Motor neuron (in vitro differentiated cells): ENCODE data around the gene UHRF1. TPM values are rescaled to one million over a fixed set of nuclear protein-coding genes. Genes with fewer than 3 reads are reported as not detected.

Experiments used
- ATAC-seq, 8 experiments: fragments of 200-7000 bp; cut with Tn5 transposase; replicated peaks in 6 of 8; 2 replicates each; pipeline ENCODE4 v1.8.0; 2021; ENCODE audit warnings: mild to moderate bottlenecking in 8 of 8, moderate library complexity in 8 of 8
- H3K27ac ChIP-seq, 2 donors: fragments of 250-450 bp; sonication (Bioruptor Pico); 2 replicates each; pipeline ENCODE4 v1.9.0; 2021; ENCODE audit warnings: antibody characterized with exemption in 2 of 2, mild to moderate bottlenecking in 2 of 2, moderate library complexity in 1 of 2
- H3K4me1 ChIP-seq, 2 donors: fragments of 250-450 bp; sonication (Bioruptor Pico); replicated peaks in 1 of 2; 2 replicates each; pipeline ENCODE4 v1.6.1; 2021; ENCODE audit warnings: antibody characterized with exemption in 2 of 2, mild to moderate bottlenecking in 2 of 2, moderate library complexity in 1 of 2
- H3K4me3 ChIP-seq, 5 donors: fragments of 250-450 bp; sonication (Bioruptor Pico); 2 replicates each; pipeline ENCODE4 v1.9.0; 2021; ENCODE audit warnings: antibody characterized with exemption in 5 of 5, mild to moderate bottlenecking in 5 of 5, moderate library complexity in 4 of 5
- WGBS, 10 experiments: fragments of 450-650 bp; shearing (Covaris generic); methylation state at CpG; one replicate each; pipeline ENCODE4 v1.0.0; 2022; 5-methylcytosine and 5-hydroxymethylcytosine counted together
- in situ Hi-C, 9 experiments: fragments of 400-800 bp; cut with MboI; loops; one replicate each; pipeline ENCODE4 v1.15.0; 2021; ENCODE audit warnings: low sequenced_read_pairs in 9 of 9, low pct_unique_long_range_greater_than_20kb in 2 of 9; ENCODE audit not compliant: unreplicated experiment in 9 of 9
- total RNA-seq, 8 experiments: library from RNA; unstranded; fragments of 300-600 nt; gene quantifications; 2 replicates each; pipeline versions ENCODE4 v1.2.3 to v1.2.4, GENCODE V29; 2022

UHRF1 gene
- total RNA-seq, 8 experiments from 2014 or later = 1.4 to 62.9 (median 5.1) TPM

DNA sequence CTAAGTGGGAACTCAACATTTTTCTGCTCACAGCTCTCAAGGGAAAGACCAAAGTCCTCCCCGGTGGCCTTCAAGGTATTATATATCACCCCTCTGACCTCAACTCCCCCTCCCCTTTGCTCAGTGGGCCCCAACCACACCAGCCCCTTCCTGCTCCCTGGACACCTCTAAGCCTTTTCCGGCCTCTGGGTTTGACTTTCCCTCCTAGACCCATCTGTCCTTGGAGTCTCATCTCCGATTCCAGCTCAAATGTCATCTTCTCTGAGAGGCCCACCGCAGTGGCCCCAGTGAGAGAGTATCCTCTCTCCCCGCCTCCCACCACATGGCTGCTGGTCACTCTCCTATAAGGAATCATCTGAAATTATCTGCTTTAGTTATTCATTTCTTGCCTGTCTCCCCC, 941 bp upstream of the UHRF1 start:
- Histone ChIP-seq H3K4me1 (peaks cover 13 to 17% of the 10 kb centered on the region in 2 donors), H3K27ac (no peak overlapping the region), H3K4me3 (no peak overlapping the region)
- in situ Hi-C loops = no loop called here
- ATAC-seq = no peak
- WGBS, 10 experiments = 60 to 100% (median 97%) methylated on average over 1 to 3 of the region's 5 CpGs; no CpG with 5 or more reads in 6 of the 10 experiments

GRCh38 chr19:4908781-4909155, 533 bp upstream of the UHRF1 start:
- peak overlapping the region in 1 of 5 donors; percentile 83 for H3K4me3 ChIP-seq
- no peak overlapping the region for H3K27ac ChIP-seq
- in situ Hi-C loops = no loop called here
- peaks cover 13 to 17% of the 10 kb centered on the region in 2 donors for H3K4me1 ChIP-seq
- WGBS, 10 experiments = 82 to 100% (median 93%) methylated on average over 2 to 5 of the region's 15 CpGs; no CpG with 5 or more reads in 7 of the 10 experiments
- ATAC-seq = no peak

GRCh38 chr19:4909897-4910593, 744 bp downstream of the UHRF1 start:
- WGBS, 10 experiments = 0% methylated on average over 3 to 4 of the region's 85 CpGs; no CpG with 5 or more reads in 8 of the 10 experiments
- in situ Hi-C loops = no loop called here

GRCh38 chr19:4910594-4911281, 1.4 kb downstream of the UHRF1 start:
- Histone ChIP-seq H3K27ac (no peak overlapping the region), H3K4me1 (peaks cover 26 to 27% of the 10 kb centered on the region in 2 donors), H3K4me3 (peak overlapping the region; percentile 83 to 96 (median 87))
- WGBS, 10 experiments = 0 to 23% (median 5%) methylated on average over 1 to 14 of the region's 23 CpGs; no CpG with 5 or more reads in 4 of the 10 experiments
- in situ Hi-C loops = no loop called here
- ATAC-seq = no peak

More at GRCh38 chr19:4909897-4910593, 744 bp downstream of the UHRF1 start:
- ATAC-seq = peak; percentile 61 to 91 (median 85)
- H3K4me3 ChIP-seq = peak overlapping the region; percentile 83 to 96 (median 87)
- peaks cover 20 to 21% of the 10 kb centered on the region in 2 donors for H3K4me1 ChIP-seq
- peak overlapping the region in 1 of 2 donors; percentile 23 for H3K27ac ChIP-seq

DNA sequence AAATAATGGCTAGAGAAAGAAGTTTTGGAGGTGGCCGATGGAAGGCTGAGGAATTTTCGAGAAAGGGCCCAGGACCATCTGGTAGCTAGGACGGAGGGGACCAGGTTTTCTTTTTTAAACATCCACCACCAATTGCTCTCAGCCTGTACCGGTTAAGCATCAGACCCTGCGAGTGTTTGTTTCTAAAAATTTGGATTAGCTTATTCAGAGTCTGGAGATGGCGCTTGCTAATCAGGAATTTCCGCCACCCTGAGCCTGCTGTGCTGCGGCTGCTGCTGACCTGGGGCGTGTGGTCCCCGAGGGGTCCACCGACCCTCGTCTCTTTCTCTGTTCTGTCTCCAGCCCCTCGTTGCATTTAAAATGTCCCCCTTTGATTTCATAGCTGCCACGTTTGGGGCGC, 2.0 kb downstream of the UHRF1 start:
- peaks cover 26 to 27% of the 10 kb centered on the region in 2 donors for H3K4me1 ChIP-seq
- in situ Hi-C loops = no loop called here
- H3K27ac ChIP-seq = no peak overlapping the region
- WGBS, 10 experiments = 7 to 47% (median 31%) methylated on average over 2 to 13 of the region's 15 CpGs; no CpG with 5 or more reads in 5 of the 10 experiments
- ATAC-seq = no peak
- peak overlapping the region in 2 of 5 donors; percentile 8 to 92 for H3K4me3 ChIP-seq

GRCh38 chr19:4911786-4912672, 2.7 kb downstream of the UHRF1 start:
- in situ Hi-C loops = no loop called here
- ATAC-seq = peak; percentile 35 to 77 (median 46)
- H3K4me3 ChIP-seq = peak overlapping the region in 2 of 5 donors; percentile 8 to 92
- no peak overlapping the region for H3K27ac ChIP-seq
- WGBS, 10 experiments = 3 to 100% (median 74%) methylated on average over 1 to 14 of the region's 29 CpGs; no CpG with 5 or more reads in 2 of the 10 experiments
- H3K4me1 ChIP-seq = peaks cover 26 to 27% of the 10 kb centered on the region in 2 donors

GRCh38 chr19:4913996-4914735, 4.9 kb downstream of the UHRF1 start:
- Histone ChIP-seq H3K4me3 (no peak overlapping the region), H3K4me1 (peaks cover 26 to 27% of the 10 kb centered on the region in 2 donors), H3K27ac (no peak overlapping the region)
- no peak for ATAC-seq
- WGBS, 10 experiments = 61 to 96% (median 77%) methylated on average over 4 to 13 of the region's 24 CpGs; no CpG with 5 or more reads in 3 of the 10 experiments
- in situ Hi-C loops = no loop called here

DNA sequence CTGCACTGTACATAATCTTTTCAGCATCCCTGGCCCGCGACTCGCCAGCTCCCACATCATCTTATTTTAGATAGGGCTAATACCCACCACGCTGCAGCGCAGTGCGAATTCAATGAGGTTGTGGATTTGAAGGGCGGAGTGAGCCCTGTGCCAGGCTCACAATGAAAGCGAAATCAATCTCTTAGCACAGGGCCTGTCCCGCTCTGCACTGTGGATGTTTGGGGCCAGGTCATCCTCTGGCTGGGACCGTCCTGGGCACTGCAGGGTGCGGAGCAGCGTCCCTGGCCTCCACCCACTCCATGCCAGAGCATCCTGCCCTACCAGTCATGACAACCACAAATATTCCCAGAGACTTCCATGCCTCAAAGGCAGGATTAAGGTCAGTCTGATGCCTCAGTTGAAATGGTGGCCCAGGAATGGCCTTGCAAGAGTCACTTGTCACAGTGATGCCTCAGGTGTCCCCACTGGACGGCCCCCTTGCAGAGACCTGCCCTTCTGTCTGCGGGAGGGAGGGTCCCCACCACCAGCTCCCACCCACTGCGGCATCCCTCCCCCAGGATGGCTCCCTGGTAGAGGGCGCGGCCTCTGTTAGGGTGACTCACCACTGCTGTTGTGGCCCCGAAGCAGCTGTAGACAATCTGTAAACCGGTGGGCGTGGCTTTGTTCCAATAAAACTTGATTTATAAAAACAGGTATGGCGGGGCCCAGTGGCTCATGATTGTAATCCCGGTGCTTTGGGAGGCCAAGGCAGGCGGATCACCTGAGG, 5.6 kb downstream of the UHRF1 start:
- 41 to 100% (median 83%) methylated on average over 1 to 13 of the region's 23 CpGs; no CpG with 5 or more reads in 2 of the 10 experiments for WGBS, 10 experiments
- in situ Hi-C loops = no loop called here
- no peak overlapping the region for H3K4me3 ChIP-seq
- ATAC-seq = peak; percentile 45 to 85 (median 71)
- H3K27ac ChIP-seq = peak overlapping the region in 1 of 2 donors; percentile 41
- H3K4me1 ChIP-seq = peaks cover 26 to 27% of the 10 kb centered on the region in 2 donors

GRCh38 chr19:4916292-4917082, 7.2 kb downstream of the UHRF1 start:
- in situ Hi-C loops = no loop called here
- no peak for ATAC-seq
- Histone ChIP-seq H3K4me3 (no peak overlapping the region), H3K27ac (no peak overlapping the region), H3K4me1 (peaks cover 15 to 18% of the 10 kb centered on the region in 2 donors)
- 70 to 97% (median 90%) methylated on average over 2 to 21 of the region's 41 CpGs; no CpG with 5 or more reads in 2 of the 10 experiments for WGBS, 10 experiments

GRCh38 chr19:4922530-4923275, 13.4 kb downstream of the UHRF1 start:
- H3K27ac ChIP-seq = peak overlapping the region; percentile 29 to 38
- in situ Hi-C loops = no loop called here
- H3K4me3 ChIP-seq = no peak overlapping the region
- peak in 4 of 8 experiments; percentile 10 to 17 (median 12) for ATAC-seq
- WGBS, 10 experiments = 80 to 93% (median 87%) methylated on average over 1 to 11 of the region's 22 CpGs; no CpG with 5 or more reads in 5 of the 10 experiments
- H3K4me1 ChIP-seq = peaks cover 5 to 16% of the 10 kb centered on the region in 2 donors
